Fibroblast of the aortic adventitia (primary cell): Measurements from ENCODE around the gene ASPRV1. TPM values are rescaled to one million over a fixed set of nuclear protein-coding genes. Genes with fewer than 3 reads are reported as not detected.

Experiments
- DNase-seq: peaks from one replicate; pipeline ENCODE4 v3.0.0-alpha.2; 2010; ENCODE audit warnings: low read depth
- H3K4me3 ChIP-seq: 2 replicates; pipeline ENCODE4 v1.5.1; 2011; ENCODE audit warnings: low read depth, mild to moderate bottlenecking, control low read depth, low read length, moderate library complexity
- total RNA-seq: library from RNA; depleted of rRNA; stranded (reverse); fragments of >200 nt; gene quantifications from 2 replicates; pipeline ENCODE4 v1.2.3, GENCODE V29; 2012; ENCODE audit warnings: low replicate concordance
- TF ChIP-seq, protein P1 (sequence below): IDR thresholded peaks from 2 replicates; pipeline ENCODE4 v1.5.1; 2011; ENCODE audit warnings: mild to moderate bottlenecking, low read length, control low read depth, inconsistent platforms; ENCODE audit not compliant: insufficient read depth

Gene ASPRV1
- total RNA-seq, 1 donor = 0.54 TPM

DNA sequence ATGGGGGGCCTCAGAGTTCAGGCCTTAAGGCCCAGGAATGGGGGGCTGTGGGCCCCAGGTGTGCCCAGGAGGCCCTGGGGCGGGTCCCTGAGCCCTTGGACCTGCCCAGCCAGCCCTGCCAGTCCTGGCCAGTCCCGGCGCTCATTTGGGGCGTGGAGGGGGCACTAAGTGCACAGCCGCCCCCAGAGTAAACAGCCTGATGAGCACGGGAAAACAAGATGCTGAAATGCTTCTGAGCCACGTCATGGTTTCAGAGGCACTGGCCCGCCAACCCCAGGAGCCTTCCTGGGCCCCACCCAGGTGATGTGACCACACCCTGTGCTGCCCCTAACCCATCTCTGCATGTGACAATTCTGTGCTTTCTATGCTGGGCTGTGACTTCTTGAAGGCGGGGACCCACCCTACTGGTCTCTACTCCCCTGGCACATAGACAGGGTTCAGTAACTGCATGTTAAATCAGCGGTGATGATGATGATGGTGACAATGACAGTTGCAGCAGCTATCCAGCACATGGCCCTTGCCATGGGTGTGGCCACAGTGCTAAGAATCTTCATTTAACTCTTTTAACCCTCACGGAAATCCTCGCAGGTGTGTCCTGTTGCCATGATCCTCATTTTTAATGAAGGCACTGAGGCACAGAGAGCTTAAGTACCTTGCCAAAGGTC is 28.1 kb upstream of the ASPRV1 start:
- no peak overlapping the region for H3K4me3 ChIP-seq
- TF ChIP-seq, protein P1, sequence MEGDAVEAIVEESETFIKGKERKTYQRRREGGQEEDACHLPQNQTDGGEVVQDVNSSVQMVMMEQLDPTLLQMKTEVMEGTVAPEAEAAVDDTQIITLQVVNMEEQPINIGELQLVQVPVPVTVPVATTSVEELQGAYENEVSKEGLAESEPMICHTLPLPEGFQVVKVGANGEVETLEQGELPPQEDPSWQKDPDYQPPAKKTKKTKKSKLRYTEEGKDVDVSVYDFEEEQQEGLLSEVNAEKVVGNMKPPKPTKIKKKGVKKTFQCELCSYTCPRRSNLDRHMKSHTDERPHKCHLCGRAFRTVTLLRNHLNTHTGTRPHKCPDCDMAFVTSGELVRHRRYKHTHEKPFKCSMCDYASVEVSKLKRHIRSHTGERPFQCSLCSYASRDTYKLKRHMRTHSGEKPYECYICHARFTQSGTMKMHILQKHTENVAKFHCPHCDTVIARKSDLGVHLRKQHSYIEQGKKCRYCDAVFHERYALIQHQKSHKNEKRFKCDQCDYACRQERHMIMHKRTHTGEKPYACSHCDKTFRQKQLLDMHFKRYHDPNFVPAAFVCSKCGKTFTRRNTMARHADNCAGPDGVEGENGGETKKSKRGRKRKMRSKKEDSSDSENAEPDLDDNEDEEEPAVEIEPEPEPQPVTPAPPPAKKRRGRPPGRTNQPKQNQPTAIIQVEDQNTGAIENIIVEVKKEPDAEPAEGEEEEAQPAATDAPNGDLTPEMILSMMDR = no peak
- no peak for DNase-seq

DNA sequence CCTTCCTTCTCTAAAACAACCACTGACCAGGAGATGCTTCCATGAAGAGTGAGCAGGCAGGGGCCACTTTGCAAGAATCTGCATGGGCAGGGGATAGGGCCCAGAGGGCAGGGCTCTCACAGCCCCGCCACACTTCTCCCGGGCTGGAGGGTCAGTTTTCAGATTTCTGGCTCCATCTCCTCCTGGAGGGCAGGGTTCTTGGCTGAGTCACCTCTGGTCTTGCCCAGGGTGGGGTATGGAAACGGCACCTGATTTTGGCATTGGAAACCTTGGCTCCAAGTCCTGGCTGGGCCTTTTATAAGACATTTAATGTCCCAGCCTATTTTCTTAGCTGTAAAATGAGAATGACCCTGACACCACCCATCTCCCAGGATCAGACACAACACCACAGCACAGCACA is 27.6 kb upstream of the ASPRV1 start:
- no peak overlapping the region for H3K4me3 ChIP-seq
- TF ChIP-seq, protein P1 = no peak
- no peak for DNase-seq

DNA sequence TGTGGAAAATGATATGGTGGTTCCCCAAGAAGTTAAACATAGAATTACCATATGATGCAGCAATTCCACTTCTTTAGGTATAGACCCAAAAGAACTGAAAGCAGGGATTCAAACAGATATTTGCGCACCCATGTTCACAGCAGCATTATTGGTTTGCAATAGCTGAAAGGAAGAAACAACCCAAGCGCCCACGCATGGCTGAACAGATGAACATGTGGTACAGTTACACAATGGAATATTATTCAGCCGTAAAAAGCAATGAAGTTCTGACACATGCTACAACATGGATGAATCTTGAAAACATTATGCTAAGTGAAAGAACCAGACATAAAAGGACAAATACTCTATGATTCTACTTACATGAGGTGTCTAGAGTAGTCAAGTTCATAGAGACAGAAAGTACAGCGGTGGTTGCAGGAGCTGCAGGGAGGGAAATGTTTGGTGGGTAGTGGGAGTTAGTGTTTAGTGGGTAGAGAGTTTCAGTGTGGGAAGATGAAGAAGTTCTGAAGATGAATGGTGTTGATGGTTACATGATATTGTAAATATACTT is 26.7 kb upstream of the ASPRV1 start:
- TF ChIP-seq, protein P1 = no peak
- no peak overlapping the region for H3K4me3 ChIP-seq
- DNase-seq = no peak

DNA sequence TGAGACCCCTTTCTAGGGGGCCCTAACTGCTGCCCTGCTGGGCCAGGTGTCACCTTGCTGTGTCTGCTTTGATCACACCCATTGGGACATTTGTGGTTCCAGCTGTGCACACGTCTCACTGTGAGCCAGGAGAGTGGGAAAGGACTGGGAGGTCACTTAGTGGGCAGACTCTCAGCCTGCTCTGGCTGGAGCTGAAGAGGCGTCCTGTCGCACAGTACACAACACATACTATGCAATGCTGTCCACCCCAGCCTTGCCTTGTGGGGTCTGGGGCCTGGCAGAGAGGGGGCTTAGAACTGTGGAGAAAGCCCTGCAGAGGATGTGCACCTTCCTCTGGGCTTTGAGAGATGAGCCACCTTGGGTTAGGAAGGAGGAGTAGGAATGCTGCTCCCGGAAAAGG is 25.3 kb upstream of the ASPRV1 start:
- no peak overlapping the region for H3K4me3 ChIP-seq
- no peak for DNase-seq
- TF ChIP-seq, protein P1 = no peak

DNA sequence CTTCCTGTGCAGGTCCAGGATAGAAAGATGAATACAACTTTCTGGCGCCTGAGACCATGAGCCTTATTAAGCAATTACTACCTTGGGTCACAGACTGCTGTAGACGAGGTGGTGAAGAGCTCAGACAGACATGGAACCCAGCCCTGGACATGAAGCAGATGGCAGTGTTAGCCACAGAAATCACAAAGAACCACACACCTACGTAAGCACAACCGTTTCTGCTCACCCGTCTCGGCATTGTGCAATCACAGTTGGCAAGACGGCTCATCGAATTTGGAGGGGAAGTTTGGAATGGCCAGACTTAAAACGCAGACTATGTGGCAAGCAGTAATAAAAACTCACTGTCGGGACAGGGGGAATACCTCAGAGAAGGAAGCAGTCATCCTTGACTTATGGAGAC is 24.3 kb upstream of the ASPRV1 start:
- TF ChIP-seq, protein P1 = no peak
- H3K4me3 ChIP-seq = no peak overlapping the region
- DNase-seq = peak; percentile 53

DNA sequence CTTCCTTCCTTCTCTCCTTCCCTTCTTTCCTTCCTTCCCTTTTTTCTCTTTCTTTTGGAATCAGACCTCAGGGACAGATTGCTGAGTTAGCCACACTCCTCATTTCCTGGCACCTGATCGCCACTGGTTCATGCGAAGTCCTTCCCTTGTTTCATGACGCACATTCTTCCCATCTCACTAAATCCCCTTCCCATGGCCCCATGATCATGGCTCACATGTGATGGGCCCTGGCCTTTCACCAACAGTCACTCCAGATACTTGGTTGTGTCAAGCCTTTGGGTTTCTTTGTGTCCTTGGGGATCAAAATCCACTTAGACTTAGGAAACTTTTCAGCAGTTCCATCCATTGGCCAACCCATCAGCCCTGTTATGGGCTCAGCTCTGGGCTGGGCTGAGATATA is 23.8 kb upstream of the ASPRV1 start:
- TF ChIP-seq, protein P1 = no peak
- DNase-seq = no peak
- no peak overlapping the region for H3K4me3 ChIP-seq

DNA sequence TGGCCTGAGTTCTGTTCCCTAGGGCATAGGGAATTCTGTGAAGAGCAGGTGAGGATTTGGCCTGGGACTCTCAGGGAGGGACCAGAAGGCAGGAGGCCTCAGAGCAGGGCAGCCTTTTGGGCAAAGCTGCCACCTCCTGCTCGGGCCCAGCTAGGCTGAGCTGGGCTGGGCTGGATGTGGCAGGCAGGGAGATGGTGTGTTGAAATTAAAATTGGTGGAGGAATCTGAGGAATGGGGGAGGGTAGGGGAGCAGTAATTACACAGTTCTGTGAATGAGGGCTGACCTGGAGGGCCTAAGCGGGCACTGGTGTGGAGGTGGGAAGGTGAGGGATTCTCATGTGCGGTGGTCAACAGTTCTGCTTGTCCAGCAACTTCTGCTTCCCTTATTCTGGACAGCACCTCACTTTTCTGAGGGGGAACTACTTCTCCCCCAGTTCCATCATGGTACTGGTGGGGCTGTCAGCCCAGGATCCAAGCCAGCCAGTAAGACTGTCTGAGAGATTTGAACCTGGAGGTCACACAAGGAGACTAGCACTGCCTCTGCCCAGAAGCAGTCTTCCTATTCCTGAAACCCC is 22.0 kb upstream of the ASPRV1 start:
- DNase-seq = no peak
- H3K4me3 ChIP-seq = no peak overlapping the region
- TF ChIP-seq, protein P1 = no peak
